IPS-18c (cell line): ENCODE data around the gene SPATA33.
A peak's percentile ranks its signal among the peaks of the same experiment; 100 is the strongest.
"Not testable (repeated sequence)": the region's sequence is repeated elsewhere in the genome, so short reads cannot be mapped to it uniquely, and the experiment has no call there.

Experiments
- H3K4me3 ChIP-seq: 2 replicates; pipeline ENCODE4 v1.7.0; 2013; ENCODE audit warnings: low read depth, mild to moderate bottlenecking, low read length, moderate library complexity; ENCODE audit not compliant: insufficient read depth
- H3K9me3 ChIP-seq: one replicate; pipeline ENCODE4 v1.6.1; 2013; ENCODE audit warnings: mild to moderate bottlenecking, low read length, moderate library complexity; ENCODE audit not compliant: control insufficient read depth, insufficient read depth

The SPATA33 gene

DNA sequence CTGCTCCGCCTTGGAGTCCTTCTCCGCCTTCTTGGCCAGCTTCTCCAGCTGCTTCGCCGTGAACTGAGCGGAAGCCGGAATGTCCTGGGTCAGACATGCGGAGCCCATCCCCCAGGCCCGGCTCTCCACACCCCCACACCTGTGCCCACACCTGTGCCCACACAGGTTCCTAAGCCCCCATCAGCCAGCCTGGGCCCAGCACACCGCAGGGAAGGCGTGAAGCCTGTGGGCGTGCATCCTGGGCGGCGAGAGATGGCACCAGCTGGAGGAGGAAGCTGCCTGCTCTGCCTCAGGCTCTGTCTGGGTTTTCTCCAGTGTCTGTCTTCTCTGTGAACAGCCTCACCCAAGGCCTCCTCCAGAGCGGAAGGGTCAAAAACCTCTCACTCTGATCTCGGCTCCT is 6.1 kb upstream of the SPATA33 start:
- H3K4me3 ChIP-seq = no peak overlapping the region
- H3K9me3 ChIP-seq = no peaks in the 10 kb centered on the region

DNA sequence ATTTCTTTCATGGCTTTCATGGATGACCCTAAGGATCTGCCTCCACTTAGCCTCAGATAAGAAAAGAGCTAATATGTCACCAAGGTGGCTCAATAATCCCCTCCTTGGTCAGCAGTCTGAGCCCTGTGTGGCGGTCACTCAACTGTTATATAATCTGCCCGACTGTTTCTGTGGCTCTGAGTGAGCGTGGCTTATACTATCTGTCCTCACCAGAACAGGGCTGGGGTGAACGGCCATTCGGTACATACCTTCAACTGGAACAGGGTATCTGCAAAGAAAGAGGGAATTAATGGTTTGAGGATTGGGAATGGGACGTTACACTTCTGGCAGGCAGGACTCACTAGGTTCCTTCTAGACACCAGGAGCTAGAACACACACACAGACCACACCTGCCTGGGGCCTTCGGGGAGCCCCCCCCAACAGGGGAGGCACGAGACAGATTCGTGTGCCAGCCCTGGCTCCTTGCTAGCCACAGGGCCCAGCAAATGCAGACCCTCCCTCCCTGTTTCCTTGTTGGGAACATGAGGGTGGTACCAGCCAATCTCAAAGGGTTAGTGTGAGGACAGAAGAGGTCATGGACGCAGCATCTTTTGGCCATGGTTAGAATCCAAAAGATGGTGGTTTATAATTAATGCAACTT is 3.9 kb upstream of the SPATA33 start:
- H3K9me3 ChIP-seq = no peaks in the 10 kb centered on the region

DNA sequence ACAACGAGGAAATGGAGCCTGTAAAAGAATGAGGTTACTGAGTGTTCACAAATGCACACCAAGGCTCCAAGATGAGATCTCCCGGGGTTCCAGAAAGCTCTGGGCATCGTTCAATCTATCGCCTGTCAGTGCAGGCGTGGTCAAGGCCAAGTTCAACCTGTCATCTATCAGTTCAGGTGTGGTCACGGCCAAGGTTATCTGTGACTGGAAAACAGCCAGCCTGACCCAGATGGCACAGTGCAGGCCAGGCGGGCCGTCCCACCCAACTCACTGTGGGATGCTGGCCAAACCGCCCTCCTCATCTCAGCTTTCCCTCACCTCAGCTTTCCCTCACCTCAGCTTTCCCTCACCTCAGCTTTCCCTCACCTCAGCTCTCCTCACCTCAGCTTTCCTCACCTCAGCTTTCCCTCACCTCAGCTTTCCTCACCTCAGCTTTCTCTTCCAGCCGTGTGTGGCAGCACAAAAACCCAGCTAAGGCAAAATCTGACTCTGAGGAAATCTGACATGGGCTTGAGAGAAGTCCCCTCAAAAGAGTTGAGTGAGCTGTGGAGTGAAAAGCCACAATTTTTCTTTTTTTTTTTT is 2.5 kb upstream of the SPATA33 start:
- Histone ChIP-seq H3K9me3 (no peaks in the 10 kb centered on the region), H3K4me3 (no peak overlapping the region)

More for the DNA sequence above, 3.9 kb upstream of the SPATA33 start:
- H3K4me3 ChIP-seq = no peak overlapping the region

DNA sequence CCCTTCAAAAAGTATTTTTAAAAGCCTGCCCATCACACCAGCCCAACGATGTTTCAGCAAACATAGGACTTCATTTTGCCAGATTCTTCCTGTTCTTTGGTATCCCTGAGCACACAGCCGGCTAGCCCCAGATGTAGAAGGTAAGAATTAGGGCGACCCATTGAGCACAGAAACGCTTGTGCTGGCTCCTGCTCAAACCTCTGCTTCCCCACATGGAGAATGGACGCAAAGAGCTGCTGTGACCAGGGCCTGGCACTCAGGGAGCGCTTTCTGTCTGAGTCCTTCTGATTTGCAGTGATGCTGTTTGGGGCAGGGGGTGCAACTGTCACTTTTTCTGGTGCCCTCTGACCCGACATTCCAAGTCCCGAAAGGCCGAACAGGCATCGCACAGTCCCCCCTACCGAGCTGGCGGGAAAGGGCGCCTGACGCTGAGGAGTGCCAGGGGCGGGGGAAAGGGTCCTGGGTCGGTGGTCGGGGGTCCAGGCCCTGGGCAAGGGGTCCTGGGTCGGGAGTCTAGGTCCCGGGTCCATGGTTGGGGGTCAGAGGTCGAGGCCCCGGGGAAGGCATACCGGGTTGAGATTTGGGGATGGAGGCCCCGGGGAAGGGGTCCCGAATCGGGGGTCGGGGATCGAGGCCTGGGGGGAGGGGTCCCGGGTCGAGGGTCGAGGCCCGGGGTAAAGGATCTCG is 1.1 kb upstream of the SPATA33 start:
- no peaks in the 10 kb centered on the region for H3K9me3 ChIP-seq
- peak overlapping the region; percentile 89 for H3K4me3 ChIP-seq

DNA sequence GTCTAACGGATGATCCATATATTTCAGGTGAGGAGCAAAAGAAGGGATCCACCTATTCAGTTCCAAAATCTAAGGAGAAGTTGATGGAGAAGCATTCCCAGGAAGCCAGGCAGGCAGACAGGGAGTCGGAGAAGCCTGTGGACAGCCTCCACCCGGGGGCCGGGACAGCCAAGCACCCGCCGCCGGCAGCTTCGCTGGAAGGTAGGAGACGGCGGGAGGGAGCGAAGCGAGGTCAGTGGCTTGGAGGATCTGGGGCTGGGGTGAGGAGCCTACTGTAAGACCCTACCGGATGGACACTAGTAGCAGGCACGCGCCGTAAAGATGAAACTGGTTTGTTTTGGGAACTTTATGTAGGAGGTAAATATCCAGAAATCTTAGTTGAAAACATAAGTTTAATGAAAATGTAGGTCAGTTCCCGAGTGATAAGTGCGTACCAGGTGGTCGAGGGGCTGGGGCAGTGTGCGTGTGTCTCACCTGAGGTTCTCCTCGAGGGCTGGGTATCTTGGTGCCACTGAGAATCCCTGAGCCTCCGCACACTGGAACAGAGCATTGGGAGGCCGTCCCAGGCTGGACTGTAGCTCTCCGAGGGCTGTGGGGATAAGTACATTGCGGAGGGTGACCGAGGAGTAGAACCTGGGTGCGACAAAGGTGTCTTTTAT is 714 bp downstream of the SPATA33 start:
- H3K4me3 ChIP-seq = peak overlapping the region; percentile 89

DNA sequence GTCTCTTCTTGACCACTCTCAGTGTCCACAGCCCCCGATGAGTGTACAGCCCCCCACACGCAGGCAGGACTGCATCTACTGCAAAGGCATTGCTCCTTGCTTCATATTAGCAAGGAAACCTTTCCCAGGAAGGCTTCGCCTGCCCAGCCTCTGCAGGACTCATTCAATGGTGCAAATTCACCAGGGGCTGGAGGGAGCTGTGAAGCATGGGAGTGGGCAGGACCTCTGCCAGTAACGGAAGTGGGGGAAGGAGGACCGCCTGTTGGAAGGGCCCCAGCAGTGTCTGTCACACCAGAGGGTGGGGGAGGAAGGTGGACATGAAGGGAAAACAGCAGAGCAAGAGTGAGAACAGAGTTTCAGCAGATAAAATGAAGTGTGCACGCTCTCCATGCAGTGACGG is 2.5 kb downstream of the SPATA33 start:
- no peak overlapping the region for H3K4me3 ChIP-seq
- no peaks in the 10 kb centered on the region for H3K9me3 ChIP-seq

More for the DNA sequence above, 714 bp downstream of the SPATA33 start:
- H3K9me3 ChIP-seq = no peaks in the 10 kb centered on the region

DNA sequence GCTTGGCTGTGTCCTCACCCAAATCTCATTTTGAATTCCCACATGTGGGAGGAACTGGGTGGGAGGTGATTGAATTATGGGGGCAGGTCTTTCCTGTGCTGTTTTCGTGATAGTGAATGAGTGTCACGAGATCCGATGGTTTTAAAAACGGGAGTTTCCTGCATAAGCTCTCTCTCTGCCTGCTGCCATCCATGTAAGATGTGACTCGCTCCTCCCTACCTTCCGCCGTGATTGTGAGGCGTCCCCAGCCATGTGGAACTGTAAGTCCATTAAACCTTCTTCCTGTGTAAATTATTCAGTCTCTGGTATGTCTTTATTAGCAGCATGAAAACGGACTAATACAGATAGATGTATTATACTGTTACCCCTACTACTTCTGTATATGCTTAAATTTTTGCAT is 3.6 kb downstream of the SPATA33 start:
- no peak overlapping the region for H3K4me3 ChIP-seq
- H3K9me3 ChIP-seq = no peaks in the 10 kb centered on the region

DNA sequence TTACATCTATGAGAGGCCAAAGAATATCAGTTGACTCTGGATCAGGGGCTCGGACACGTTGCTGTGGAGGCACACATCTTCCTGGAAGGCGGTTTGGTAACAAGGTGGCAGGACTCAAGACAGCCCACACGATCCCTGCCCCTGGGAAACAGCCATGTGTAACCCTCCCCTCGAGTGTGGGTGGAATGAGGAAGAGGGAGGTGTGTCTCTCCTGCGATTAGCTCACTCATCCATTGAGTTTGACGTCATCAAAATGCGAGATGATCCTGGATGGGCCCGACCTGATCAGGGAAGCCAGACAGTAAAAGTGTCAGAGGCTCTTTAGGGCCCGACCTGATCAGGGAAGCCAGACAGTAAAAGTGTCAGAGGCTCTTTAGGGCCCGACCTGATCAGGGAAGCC is 6.6 kb downstream of the SPATA33 start:
- H3K4me3 ChIP-seq, H3K9me3 ChIP-seq: not testable (repeated sequence)

DNA sequence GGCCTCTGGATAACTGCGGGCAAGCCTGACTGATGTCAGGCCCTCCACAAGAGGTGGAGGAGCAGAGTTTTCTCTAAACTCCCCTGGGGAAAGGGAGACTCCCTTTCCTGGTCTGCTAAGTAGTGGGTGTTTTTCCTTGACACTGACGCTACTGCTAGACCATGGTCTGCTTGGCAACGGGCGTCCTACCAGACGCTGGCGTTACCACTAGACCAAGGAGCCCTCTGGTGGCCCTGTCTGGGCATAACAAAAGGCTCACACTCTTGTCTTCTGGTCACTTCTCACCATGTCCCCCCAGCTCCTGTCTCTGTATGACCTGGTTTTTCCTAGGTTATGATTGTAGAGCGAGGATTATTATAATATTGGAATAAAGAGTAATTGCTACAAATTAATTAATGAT is 9.4 kb downstream of the SPATA33 start:
- H3K4me3 ChIP-seq, H3K9me3 ChIP-seq: not testable (repeated sequence)

DNA sequence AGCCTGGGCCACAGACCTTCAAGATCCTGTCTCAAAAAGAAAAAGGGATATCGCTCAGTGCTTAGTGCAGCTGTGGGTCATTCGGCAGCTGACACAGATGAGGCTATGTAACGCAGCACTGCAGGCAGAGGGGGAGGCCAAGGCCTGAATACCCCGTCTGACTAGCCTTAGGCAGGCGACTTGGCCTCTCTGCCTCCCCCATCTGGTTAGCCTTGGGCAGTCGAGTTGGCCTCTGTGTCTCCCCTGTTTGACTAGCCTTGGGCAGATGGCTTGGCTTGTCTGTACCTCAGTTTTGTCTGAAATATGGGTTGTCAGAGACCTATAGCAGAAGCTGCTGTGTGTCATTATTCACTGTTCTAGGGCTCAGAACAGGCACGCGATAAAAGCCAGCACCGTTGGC is 10.0 kb downstream of the SPATA33 start:
- H3K9me3 ChIP-seq = peaks cover 2% of the 10 kb centered on the region
- no peak overlapping the region for H3K4me3 ChIP-seq

DNA sequence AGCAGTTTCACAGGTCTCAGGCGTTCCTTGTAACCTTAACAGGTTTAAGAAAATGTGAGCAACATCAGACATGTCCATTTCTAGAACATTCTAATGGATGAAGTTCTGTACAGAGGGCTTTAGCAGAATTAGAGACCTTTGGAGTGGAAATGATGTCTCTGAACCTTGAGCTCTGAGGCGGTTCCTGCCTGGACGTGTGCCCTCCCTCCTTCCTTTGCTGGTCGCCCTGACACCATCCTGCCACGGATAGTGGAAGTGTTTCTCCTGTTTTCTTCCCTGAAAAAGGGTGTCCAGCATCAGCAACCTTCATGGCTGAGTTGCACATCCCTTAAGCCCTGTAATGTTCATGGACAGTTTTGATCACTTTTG is 11.1 kb downstream of the SPATA33 start:
- Histone ChIP-seq H3K9me3 (peaks cover 2% of the 10 kb centered on the region), H3K4me3 (no peak overlapping the region)

DNA sequence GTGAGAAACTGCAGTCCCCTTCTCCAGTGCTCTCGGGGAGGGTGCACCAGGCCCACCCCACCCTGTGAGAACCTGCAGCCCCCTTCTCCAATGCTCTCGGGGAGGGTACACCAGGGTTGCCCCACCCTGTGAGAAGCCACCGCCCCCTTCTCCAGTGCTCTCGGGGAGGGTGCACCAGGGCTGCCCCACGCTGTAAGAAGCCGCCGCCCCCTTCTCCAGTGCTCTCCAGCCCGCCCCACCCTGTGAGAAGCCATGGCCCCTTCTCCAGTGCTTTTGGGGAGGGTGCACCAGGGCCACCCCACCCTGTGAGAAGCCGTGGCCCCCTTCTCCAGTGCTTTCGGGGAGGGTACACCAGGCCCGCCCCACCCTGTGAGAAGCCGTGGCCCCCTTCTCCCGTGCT is 12.1 kb downstream of the SPATA33 start:
- peaks cover 2% of the 10 kb centered on the region for H3K9me3 ChIP-seq
- H3K4me3 ChIP-seq = no peak overlapping the region

DNA sequence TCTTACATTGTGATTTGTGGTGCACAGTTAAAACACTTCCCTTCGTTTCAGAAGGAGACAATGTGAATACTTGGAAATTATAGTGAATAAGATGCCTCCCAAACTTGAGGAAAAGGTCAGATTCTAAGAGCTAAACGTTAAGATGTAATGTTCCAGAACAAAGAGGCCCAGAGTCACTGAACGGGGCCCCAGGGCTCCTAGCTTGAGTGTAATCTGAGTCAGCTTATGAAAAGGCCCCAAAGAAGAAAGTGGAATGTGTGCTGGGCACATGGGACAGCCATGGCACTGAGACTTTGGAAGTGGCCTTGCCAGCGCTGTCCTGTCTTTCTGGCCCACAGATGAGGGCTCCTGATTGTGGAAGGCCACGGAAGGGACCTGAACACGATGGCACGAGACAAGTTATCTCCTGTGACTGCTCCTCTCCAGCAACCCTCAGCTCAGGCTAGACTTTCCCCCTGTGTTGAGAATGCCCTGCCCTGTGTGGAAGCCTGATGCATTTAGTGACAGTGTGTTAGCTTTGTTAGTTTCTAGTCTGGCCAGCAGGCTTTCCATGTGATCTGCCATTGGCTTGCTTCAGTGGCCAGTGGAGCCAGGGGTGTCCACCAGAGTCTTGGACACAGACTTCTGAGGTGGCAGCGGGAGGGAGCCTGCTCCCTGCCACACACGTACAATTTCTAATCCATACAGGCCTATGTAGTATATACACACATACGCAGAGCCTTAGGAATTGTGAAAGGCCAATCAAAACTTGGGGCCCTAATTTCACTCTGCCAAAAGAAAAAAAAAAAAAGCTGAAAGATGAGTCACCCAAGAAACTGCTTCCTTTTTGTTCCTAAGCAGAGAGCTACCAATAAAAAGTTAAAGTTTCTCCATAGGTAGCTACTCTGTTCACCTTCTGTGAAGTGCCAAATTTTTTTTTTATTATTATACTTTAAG is 13.1 kb downstream of the SPATA33 start:
- H3K9me3 ChIP-seq = peaks cover 2% of the 10 kb centered on the region
- no peak overlapping the region for H3K4me3 ChIP-seq

DNA sequence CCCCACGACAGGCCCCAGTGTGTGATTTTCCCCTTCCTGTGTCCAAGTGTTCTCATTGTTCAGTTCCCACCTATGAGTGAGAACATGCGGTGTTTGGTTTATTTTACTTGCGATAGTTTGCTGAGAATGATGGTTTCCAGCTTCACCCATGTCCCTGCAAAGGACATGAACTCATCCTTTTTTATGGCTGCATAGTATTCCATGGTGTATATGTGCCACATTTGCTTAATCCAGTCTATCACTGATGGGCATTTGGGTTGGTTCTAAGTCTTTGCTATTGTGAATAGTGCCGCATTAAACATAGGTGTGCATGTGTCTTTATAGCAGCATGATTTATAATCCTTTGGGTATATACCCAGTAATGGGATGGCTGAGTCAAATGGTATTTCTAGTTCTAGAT is 13.9 kb downstream of the SPATA33 start:
- H3K4me3 ChIP-seq = not testable (repeated sequence)

DNA sequence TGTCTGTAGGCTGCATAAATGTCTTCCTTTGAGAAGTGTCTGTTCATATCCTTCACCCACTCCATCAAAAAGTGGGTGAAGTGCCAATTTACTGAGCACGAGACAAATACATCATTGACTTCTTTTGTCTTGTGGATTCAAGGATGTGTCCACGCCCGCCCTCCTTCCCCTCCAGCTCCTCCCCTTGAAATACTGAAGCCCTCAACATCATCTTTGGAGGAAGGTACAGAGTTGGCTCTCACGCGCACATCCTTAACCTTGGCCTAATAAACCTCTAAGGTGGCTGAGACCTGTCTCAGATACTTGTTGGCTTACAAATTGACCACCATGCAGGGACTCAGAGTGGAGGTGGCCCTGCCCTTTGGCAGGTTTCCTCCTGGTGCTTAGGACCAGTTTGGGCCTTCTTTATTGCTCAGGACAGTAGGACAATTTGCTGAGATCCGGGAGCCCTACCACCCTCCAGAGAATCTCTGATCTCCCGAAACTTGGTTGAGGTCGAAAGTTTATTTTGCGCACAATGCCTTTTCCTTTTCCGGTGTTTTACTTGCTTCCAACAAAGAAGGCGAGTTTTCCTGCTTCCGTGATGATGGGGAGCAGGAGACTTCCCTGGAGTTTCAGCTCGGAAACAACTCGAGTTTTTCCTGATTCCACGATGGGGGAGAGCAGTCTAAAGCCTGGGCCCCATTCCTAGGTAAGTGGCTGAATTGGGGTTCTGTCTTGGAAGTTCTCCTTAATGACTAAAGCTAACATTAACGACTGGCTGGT is 14.7 kb downstream of the SPATA33 start:
- no peak overlapping the region for H3K4me3 ChIP-seq
- peaks cover 3% of the 10 kb centered on the region for H3K9me3 ChIP-seq

More for the DNA sequence above, 13.9 kb downstream of the SPATA33 start:
- not testable (repeated sequence) for H3K9me3 ChIP-seq

DNA sequence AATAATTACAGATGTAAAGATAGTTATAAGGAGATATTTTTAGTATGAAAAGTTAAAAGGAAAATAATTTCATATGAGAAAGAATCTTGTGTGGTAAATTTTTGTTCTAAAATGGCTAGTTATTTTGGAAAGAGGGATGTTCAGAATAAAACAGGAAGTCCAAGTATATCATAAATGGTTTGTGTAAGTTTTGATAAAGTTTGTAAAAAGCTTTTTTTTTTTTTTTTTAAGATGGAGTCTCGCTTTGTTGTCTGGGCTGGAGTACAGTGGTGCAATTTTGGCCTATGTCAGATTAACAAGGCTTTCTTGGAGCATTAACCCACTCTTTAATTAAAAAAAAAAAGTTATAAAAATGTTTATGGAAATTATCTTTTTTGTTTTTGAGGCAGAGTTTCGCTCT is 20.6 kb downstream of the SPATA33 start:
- Histone ChIP-seq H3K4me3 (no peak overlapping the region), H3K9me3 (peaks cover 6% of the 10 kb centered on the region)
